Gastroesophageal sphincter (tissue), 3 donors: Measurements from ENCODE around the gene MAGI3.

ENCODE experiments used
- EP300 ChIP-seq: sonication (generic); formaldehyde crosslinking; IDR thresholded peaks from one replicate; pipeline ENCODE4 v1.6.1; 2017; ENCODE audit warnings: antibody characterized with exemption, mild to moderate bottlenecking
- POLR2A ChIP-seq, 2 donors: fragments of 450-650 bp; IDR thresholded peaks; one replicate each; pipeline ENCODE4 v1.6.1; 2017; ENCODE audit warnings: antibody characterized with exemption in 2 of 2, mild to moderate bottlenecking in 2 of 2, moderate library complexity in 1 of 2
- TF ChIP-seq, protein P1 (sequence below), 4 experiments: fragments of 200-600 bp in 2 of 4; fragments of 450-650 bp in 2 of 4; sonication (generic) in 1 of 4; IDR thresholded peaks; one replicate each; pipeline ENCODE4 v1.5.1; 2017 to 2019; ENCODE audit warnings: antibody characterized with exemption in 4 of 4, mild to moderate bottlenecking in 2 of 4, moderate library complexity in 2 of 4

- TF ChIP-seq POLR2A (IDR thresholded peaks at IDR 0.05) (no peak), EP300 (no peak)
- TF ChIP-seq, protein P1, sequence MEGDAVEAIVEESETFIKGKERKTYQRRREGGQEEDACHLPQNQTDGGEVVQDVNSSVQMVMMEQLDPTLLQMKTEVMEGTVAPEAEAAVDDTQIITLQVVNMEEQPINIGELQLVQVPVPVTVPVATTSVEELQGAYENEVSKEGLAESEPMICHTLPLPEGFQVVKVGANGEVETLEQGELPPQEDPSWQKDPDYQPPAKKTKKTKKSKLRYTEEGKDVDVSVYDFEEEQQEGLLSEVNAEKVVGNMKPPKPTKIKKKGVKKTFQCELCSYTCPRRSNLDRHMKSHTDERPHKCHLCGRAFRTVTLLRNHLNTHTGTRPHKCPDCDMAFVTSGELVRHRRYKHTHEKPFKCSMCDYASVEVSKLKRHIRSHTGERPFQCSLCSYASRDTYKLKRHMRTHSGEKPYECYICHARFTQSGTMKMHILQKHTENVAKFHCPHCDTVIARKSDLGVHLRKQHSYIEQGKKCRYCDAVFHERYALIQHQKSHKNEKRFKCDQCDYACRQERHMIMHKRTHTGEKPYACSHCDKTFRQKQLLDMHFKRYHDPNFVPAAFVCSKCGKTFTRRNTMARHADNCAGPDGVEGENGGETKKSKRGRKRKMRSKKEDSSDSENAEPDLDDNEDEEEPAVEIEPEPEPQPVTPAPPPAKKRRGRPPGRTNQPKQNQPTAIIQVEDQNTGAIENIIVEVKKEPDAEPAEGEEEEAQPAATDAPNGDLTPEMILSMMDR (IDR thresholded peaks at IDR 0.05) = no peak
These were observed 10.2 kb upstream of the MAGI3 start for GRCh38 chr1:113380075-113380474.
